ENCODE measurements around the gene TMIGD1.

The TMIGD1 gene

GRCh38 chr17:30323895-30324319 lies 9.9 kb downstream of the TMIGD1 start:
- peak; percentile 64 for DNase-seq

GRCh38 chr17:30323262-30323894 lies 10.5 kb downstream of the TMIGD1 start:
- peak; percentile 80 for DNase-seq

- DNase-seq, result peak; percentile 95
Observed at GRCh38 chr17:30321314-30321713, 12.5 kb downstream of the TMIGD1 start.

GRCh38 chr17:30318155-30318554 lies 15.7 kb downstream of the TMIGD1 start:
- DNase-seq, result peak; percentile 29

GRCh38 chr17:30316736-30317135 lies 17.1 kb downstream of the TMIGD1 start:
- DNase-seq, result peak; percentile 16

DNA sequence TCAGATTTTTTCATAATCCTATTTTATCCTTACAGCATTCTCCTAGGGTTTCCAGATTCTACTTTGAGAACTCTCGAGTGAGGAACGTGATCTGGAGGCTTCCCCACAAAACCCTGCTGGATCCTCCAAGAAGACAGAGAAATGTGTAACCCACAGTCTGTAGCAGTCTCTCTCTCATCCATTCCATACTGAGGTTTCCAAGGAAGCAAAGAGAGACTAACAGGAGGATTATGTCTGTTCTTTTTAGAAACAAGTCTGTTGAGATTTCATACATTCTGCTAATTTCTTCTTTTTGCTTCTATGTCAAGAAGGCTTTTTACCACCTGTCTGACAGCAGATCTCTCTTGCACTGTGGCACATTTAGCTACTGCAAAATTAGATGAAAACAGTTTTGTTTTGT lies 18.8 kb downstream of the TMIGD1 start:
- no peak for DNase-seq

GRCh38 chr17:30314474-30314873 lies 19.4 kb downstream of the TMIGD1 start:
- DNase-seq, result no peak

GRCh38 chr17:30312226-30312625 lies 21.6 kb downstream of the TMIGD1 start:
- DNase-seq, result no peak

GRCh38 chr17:30310562-30310961 lies 23.3 kb downstream of the TMIGD1 start:
- DNase-seq, result no peak

GRCh38 chr17:30309591-30309990 lies 24.3 kb downstream of the TMIGD1 start:
- DNase-seq, result no peak

DNA sequence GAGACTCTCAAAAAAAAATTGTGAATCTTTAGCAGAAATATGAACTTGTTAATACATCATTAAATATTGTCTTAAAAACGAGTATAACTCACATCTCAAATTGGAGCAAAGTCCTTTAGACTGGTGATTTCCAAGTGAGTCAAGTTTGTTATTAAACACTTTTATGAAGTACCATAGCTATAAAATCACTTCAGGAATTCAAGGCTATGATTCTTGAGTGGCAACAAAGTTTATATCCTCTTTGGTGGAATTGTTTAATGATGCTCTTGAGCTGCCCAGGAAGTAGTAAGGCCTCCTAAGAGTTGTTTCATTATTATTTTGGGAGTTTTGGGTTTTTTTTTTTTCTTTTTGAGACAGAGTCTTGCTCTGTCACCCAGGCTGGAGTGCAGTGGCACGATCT lies 25.5 kb downstream of the TMIGD1 start:
- DNase-seq, result peak; percentile 6

DNA sequence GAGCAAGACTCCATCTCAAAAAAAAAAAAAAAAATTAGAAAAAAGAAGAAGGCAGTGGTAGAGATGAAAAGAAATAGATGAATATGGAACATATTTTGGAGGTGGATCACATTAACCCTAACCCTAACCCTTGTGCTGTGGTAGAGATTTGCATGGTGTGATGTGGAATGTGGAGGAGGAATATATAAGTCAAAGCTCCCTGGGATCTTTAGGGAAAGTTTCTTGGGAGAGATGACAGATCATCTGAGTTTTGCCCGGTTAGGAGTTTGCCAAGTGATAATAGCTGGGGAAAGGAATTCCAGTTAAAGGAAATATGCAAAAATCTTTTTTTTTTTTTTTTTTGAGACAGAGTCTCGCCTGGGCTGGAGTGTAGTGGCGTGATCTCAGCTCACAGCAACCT lies 29.1 kb downstream of the TMIGD1 start:
- no peak for DNase-seq

DNA sequence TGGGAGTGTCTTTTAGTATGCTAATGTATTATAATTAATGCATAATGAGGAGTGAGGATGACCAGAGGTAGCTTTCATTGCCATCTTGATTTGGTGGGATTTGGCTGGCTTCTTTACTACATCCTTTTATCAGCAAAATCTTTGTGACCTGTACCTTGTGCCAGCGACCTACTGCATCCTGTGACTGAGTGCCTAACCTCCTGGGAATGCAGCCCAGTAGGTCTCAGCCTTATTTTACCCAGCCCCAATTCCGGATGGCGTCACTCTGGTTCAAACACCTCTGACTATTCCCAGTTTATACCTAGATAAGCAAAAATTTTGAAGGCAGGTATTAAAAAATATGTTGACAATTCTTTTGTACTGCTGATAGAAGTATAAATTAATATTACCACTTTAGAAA lies 31.6 kb downstream of the TMIGD1 start:
- no peak for DNase-seq

DNA sequence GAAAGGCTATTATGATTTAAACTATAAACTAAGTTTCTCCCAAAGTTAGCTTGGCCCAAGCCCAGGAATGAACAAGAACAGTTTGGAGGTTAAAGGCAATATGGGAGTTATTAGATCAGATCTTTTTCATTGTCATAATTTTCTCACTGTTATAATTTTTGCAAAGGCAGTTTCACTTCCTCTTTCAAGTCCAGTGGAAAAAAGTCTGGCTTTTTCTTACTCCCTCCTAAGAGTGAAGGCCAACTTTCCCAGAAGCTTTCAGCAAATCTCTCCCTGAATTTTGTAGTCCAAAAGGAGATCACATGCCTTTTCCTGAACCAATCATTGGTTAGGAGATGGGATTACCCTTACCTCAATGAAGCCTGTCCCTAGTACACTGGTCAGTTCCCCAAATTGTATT lies 33.0 kb downstream of the TMIGD1 start:
- no peak for DNase-seq

- peak; percentile 11 for DNase-seq
Observed at GRCh38 chr17:30299000-30299399, 34.9 kb downstream of the TMIGD1 start.

GRCh38 chr17:30297715-30298114 lies 36.1 kb downstream of the TMIGD1 start:
- no peak for DNase-seq

- DNase-seq, result no peak
Observed at GRCh38 chr17:30296499-30297080, 37.3 kb downstream of the TMIGD1 start.

- DNase-seq, result peak; percentile 70
Observed at GRCh38 chr17:30292286-30292858, 41.5 kb downstream of the TMIGD1 start.

DNA sequence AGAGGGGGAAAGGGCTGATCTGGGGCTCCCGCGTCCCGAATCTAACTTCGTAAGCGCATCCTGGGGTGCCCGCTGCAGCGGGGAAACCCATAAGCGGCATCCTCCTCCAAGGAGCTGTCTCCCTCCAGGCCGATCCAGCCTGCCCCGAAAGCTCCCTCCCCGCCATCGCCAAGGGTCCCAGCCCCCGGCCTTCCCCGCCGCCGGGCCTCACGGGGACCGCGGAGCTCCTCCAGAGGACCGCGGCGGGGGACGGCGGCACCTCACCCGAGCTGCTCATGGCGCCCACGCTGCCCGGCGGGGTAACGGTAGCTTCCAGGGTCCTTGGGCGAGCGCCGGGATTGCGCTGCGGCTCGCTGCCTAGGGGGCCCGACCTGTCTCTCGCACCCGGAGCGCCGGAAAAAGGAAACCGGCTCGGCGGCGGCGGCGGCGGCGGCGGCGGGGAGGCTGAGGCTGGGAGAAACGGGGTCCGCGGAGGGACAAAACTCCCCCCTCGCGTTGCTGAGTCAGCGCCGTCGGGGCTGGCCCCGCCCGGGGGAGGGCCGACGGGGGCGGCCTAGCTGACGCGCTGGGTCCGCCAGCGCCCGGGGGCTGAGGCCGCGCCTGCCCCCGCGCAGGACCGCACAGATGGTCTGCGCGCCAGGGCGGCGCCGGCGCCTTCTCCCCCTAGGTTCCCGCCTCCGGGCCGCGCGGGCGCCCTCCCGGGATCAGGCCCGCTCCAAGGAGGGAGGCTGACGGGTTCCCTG lies 42.1 kb downstream of the TMIGD1 start, which contains the start of gene BLMH:
TSS of gene BLMH (minus strand) at position 402 of the 743 bp plus-strand sequence. CDS start at position 277, 125 bp downstream.
- DNase-seq, result peak; percentile 83

DNA sequence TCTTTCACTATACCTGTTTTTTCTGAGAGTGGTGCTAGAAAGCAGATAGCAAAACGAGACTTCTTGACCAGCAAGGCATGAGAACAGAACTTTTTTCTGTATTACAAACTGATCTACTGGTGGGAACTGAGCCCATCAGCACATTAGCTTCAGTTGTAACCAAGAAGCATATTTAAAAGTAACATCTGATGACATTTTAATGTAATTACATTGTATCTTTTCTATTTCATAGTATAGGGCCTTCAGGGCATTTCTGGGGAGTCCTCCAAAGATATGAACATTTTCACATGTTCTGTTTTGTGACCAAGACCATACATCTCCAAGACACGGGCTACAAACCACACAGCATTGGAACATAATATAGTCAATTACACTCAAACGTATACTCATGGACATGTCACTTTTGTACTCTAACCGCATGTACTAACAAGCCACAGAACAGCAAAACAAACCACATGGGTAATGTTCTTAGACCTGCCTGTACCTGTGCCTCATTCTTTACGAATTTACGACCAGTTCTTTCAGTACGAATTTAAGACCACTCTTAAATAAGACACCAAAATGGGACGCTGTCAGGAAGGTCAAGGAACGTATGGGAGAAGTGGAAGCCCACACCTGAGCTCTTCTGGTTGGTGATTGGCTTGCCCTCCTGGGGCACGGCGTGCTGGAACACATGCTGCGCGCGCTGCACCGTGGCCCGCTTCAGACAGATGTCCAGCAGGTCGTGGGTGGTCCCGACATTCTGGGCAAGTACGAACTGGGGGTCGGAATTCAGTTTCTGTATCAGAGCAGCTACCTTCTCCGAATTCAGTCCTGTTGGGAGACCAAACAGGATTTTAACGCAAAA lies 42.9 kb downstream of the TMIGD1 start:
- peak; percentile 64 for DNase-seq

DNA sequence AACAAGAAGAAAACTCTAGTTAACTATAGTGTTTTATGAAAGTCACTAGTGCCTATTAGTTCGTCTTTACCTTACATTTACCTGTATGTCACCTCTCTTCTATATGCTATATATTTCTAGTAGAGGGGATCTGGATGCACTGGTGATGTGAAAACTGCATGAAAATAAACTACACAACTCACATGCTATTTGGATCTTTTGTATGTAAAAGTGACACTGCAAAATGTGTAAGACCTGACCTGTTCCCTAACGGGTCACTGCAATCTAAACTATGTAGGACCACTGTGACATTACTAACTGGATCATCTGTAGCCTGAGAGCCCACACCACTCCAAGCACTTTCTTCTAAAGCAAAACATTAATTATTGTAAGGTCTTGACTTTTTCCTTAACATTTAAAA lies 43.8 kb downstream of the TMIGD1 start:
- no peak for DNase-seq

DNA sequence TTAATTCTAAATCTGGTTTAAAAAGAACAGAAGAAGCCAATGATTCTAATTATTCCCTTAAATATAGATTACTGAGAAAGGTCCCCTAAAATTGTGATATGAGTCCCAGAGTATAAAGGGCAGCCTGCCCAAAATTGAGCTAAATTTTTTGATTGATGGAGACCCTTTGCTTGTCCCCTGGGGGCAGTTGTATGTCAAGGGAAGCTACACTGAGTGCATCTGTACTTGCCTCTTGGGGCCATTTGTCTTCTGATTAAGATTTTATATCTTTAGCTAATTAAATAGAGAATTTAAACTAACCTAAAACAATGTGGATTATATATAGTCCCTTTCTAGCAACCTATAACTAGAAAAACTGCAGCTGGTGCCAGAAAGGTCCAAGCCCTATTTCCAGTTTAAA lies 54.7 kb downstream of the TMIGD1 start:
- DNase-seq, result no peak

GRCh38 chr17:30278032-30278431 lies 55.8 kb downstream of the TMIGD1 start:
- peak; percentile 30 for DNase-seq
